CD4-positive, alpha-beta T cell treated with Interleukin-6 at 100 ng/mL for 8 hours (primary cell): Measurements from ENCODE around the gene BFSP1.

Source experiments
- DNase-seq: peaks from one replicate; pipeline ENCODE4 v3.0.0-alpha.2; 2020; ENCODE audit warnings: mixed read lengths, low spot score

The BFSP1 gene

DNA sequence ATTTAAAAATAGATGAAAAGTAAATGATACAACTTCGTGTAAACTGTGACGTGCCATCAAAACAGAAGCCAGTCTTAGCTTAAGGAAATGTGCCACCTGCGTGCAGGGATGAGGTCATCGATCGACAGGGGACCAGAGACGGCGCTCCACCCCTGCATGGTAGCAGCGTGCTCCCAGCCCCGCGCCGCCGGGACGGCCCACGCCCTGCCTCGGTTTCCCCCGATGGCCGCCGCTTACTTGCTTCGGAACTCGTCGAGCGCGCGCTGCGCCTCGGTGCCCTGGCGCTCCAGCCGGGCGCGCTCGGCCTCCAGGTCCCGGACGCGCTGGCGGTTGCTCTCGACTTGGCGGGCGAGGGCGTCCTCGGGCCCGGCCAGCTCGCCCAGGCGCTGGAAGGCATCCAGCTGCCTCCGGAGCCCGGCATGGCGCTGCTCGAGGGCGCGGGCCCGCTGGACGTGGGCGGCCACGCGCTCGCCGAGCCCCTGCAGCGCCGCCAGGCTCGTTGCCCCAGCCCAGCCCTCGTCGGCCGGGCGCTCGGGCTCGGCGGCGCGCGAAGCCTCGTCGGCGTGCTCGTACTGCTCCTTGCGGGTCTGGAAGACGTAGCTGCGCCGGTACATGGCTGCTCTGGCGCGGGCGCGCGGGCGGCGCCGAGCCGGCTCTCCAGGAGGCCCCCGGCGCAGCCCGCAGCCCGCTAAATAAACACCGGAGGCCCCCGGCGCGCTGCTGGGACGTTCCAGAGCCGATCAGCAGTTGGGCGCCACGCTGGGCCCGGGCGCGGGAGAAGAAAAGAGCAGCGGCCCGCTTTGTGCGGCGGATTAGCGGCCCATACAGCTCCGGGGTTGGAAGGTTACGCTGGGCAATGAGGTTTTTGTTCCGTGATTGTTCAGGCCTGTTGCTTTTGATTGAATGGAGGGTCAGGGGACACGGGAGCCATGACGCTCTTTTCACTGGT, at the start of gene BFSP1:
TSS of gene BFSP1 (minus strand) at position 664 of the 949 bp plus-strand sequence. CDS start at position 614, 50 bp downstream.
- DNase-seq, result peak; percentile 21

DNA sequence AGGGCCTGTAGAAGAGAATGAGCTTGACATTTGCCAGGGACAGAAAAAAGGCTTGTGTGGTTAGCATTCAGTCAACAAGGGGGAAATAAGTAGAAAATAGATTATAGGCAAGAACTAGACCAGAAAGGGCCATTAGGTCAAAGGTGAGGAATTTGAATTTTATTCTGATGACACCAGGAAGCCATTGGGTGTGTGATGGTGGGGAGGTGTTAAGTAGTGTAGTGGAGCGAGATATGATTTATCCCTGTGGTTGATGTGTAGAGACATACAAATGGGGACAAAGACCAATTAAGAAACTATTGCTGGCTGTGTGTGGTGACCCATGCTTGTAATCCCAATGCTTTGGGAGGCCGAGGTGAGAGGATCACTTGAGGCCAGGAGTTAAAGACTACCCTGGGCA, 49.7 kb upstream of the BFSP1 start:
- DNase-seq, result no peak

DNA sequence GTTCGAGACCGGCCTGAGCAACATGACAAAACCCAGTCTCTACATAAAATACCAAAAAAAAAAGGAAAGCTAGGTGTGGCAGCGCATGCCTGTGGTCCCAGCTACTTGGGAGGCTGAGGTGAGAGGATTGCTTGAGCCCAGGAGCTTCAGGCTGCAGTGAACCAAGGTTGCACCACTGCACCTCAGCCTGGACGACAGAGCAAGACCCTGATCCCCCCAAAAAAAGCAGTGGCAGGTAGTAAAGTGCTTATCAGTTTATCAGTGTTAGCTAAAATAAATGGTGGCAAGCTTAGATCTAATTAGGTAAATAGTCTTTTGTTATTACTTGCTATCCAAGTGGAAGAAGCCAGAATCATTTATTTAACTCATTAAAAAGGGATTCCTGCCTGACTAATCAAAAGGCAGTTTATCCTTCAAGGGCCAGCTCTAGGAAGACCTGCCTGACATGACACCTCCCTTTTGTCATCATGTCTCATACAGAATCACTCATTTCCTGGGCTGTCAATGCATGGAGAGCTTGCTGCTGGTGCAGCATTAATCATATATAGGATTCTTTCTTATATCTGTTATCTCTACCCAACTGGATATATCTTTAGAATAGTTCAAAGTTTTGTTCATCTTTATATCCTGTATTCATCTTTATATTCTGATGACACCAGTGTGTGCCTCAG, 48.3 kb upstream of the BFSP1 start:
- DNase-seq, result no peak

DNA sequence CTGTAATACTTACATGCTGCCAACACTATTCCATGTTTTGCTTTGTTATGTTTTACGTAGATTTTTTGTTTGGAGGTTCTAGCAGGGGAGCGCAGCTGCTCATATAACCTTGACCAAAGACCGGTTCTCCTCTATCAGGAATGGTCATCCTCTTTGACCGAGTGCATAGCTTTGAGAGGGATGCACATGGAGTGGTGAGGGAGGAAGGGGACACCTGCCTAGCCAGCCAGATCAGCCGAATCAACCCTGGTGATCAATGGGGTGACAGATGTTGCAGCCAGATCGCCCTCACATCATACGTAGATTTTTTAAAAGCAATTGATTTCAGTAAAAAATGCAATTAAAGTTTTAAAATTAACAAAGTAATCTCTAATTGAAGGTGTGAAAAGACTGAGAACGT, 45.0 kb upstream of the BFSP1 start:
- DNase-seq, result no peak

DNA sequence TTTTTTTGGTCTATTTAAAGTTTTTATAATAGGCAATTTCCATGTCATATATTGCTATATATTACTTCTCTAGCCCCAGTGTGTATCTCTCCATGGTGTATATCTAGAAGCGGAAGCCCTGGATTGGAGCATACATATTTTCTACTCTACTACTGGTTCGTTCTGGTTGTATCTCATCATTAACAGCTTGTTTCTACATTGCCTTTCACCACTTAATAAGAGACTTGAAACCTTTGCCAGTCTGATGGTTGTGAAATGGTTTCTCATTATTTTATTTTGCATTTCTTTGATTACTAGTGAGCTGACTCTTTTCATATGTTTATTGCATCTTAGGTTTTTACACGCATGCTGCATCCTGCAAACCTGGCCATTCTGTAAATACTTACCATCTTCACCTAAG, 42.3 kb upstream of the BFSP1 start:
- DNase-seq, result no peak

DNA sequence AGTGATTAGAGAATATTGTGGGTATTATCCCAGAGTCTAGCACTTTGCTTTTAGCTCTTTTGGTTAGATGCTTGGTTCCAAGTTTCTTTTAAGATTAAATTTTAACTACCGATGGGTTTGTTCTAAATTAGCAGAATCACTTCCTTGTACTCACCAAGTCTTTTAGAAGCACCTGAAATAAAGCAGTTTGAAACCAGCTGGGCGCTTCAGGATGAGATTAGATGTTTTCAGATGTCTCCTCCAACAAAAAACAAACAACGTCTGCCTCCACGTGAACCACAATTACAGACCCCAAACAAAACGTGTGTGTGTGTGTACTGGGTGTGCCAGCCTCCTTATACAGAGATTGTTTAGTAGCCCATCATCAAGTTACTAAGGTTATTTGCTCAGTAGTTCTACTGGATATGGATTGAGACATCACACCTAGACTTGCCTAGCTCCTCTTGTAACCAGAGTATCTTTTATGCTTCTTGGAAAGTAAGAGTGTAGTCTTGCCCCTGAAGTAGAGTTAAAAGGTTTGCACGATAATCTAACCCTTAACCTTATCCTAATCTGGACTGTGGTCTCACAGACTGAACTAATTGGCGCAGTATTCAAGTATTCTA, 41.0 kb upstream of the BFSP1 start:
- no peak for DNase-seq

DNA sequence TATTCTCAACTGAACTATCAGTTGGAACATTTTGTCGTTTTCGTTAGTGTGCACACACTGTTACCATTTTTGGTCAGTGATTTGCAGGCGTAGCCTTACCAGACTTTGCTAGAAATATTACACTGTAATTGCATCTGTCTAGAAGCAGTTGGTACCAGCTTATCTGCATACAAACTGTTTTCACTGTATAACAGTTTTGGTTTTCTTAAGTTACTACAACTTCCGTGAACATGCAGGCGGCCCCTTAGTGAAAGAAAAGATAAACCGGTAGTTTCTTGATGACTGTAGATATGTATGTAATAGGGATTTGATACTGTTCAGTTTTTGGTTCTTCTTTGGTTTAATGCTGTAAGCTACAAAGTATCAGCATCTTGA, 40.0 kb upstream of the BFSP1 start:
- peak; percentile 2 for DNase-seq

DNA sequence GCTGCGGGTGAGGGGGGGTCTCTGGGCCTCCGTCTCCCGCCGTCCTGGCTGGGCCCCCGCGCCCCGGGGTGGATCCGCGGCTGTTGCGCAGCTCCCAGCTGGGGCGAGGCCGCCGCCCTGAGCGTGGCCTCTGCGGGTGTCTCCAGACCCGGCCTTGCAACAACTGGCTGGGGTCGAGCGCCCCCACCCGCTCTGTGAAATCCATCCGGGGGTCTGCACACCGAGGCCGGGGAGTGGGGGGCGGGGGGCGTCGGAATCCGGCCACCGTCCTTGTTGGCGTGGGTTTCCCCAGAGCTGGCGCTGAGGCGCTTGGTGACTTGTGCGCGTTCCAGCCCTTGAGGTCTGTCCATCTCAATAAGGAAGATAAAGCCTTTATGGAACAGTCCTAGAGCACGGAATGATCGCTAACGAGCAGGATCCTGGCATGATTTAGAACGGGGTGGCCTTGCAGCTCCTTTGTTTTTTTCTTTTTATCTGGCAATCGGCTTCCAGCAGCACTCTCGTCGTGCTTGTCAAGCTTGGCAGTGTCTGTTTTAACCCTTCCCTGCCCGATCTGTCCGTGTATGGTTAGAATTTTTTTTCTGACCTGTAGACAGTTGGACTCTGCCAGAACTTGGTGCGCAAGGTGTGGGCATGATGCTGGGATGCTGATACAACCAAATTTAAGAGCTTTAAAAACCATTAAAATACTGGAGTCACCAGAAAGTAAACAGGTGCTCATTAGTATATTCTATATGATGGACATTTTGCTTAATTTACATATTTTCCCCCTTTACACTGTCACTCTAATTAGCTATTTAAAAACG, 39.4 kb upstream of the BFSP1 start:
- peak; percentile 1 for DNase-seq

DNA sequence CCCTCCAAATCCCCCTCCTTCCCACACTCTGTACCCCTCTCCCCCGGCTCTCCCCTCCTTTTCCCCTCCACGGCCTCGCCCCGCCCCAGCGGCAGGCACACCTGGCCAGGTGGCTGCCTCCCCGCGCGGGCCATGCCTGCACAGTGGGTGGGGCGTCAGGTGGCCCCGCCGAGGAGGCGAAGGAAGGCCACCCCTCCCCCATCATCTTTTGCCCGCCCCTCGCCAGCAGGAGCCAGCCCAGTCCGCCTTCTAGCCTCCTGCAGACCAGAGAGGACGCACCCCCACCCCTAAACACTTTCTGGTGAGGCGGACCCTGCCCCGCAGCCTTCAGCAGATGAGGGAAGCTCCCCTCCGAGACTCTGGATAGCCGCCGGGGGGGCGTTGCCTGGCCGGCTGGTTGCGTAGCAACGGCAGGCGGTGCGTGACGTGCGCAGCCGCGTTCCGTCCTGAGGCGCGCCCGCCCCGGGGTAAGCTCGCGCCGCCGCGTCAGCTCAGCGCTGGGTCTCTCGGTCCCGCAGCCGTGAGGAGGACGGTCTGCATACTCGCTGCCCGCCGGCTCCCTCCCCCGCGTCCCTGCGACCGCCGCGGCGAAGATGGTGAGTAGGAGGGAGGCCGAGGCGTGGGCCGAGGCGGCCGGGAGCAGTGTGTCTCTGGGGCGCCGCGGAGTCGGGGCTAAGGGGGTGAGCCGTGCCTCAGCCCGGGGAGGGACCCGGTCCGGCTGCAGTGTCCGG, 38.6 kb upstream of the BFSP1 start, which contains the start of gene DSTN:
TSS of gene DSTN (plus strand) at position 460 of the 731 bp plus-strand sequence. CDS start at position 594, 134 bp downstream.
- DNase-seq, result peak; percentile 84

DNA sequence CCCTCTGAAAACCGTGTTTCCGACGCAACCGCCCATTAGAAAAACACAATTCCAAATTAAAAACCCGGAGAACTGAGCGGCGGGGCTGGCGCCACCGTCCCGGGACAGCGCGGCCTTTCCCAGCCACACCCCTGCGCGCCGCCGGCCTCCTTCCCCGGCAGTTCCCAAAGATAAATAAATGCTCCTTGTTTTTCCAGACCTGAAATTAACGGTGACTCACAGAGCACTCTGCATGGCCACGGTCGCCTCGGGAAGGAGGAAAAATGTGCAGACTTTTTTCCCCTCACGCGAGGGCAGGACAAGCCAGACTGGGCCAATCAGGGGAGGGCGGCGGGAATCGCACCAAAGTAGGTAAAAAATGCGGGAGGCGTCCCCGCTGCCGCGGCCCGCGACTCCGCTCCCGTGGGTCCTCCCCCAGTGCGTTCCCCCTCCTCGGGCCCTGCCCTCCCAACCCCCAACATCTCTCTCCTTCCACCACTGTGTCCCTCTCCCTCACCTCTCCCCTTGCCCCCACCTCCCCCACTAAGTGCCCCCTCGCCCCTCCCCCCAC, 37.9 kb upstream of the BFSP1 start:
- DNase-seq, result peak; percentile 1

DNA sequence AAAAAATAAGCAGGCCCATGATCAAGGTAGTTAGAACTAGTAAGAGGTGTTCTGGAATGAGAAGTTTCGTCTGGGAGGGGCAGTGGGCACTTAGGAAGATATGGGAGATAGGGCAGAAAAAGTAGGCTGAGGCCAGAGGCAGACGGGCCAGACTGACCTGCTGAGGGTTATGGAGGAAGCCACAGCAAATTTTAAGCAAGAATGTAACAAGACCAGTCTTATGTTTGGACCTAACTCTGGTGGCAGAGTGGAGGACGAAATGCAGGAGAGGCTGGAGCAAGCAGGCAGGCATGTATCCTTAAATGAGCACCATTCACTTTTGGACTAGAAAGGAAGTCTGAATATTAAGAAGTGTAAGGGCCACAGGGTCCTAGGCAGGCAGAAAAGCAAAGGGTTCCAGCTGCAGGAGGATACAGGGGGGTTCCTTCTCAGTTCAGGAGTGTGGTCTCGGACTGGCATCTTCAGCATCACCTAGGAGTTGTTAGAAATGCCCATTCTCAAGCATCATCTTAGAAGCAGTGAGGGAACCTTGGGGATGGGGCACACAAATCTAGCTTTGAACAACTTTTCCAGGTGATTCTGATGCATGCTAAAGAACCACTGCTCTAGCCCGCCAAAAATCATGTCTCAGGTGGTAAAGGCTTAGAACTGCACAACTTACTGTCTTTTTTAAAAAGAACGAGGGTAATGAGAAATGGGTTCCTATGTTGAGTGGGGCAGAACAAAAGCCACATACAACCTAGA, 37.0 kb upstream of the BFSP1 start:
- no peak for DNase-seq

DNA sequence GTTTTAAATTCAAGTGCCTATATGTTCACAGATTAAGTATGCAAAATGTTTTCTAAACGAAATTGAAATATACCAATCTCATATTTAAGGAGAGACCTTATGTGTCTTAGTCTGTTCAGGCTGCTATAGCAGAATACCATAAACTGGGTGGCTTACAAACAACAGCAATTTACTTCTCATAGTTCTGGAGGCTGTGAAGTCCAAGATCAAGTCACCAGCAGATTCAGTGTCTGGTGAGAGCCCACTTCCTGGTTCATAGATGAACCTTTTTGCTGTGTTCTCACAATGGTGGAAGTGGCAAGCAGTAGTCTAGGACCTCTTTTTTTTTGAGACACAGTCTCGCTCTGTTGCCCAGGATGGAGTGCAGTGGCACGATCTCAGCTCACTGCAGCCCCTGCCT, 35.2 kb upstream of the BFSP1 start:
- DNase-seq, result no peak

DNA sequence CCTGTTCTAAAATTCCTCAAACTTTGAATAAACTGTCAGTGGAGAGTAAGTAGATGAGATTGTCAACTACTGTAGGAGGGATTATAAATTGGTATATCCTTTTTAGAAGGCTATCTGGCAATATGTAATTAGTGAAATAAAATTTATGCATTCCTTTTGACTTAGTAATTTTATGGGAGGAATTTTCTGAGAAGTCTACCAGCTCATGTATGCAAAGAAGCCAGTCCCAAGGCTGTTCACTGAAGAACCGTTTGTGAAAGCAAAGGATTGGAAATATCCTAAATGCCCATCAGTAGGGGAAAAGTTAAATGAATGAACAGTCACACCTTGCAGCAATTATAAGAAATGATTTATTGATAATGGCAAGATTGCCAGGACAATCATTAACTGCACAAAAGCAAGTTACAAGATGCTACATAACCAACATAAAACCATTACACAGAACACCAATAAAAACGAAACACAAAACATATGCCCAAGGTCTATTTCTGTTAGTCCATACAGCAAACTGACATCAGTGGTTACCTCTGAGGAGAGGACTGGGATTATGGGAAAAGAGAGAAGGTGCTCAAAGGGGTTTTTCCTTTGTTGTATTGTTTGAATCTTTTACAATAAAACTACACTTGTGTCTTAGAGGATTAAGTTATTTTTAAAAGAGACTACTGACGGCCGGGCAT, 34.1 kb upstream of the BFSP1 start:
- DNase-seq, result no peak

DNA sequence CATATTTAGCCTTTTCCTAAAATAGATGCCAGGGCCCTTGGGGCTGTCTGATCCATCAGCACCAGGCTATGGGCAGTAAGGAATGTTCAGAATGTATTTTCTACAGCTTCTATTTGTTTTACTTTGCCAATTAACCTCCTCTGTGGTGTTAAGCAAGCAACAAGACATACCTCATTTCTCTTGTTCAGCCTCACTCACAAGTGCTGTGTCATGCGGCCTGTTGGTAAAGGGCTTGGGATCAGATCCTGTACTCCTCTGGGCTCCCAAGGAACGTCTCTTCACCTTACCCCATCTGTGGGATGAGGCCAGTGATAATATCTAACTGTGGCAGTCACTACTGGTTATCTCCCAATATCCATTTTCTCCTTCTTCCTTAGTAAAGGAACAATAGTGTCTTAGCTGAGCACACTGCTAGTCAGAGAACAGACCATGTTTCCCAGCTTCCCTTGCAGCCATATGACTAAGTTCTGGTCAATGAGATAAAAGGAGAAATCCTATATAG, 31.7 kb upstream of the BFSP1 start:
- no peak for DNase-seq

DNA sequence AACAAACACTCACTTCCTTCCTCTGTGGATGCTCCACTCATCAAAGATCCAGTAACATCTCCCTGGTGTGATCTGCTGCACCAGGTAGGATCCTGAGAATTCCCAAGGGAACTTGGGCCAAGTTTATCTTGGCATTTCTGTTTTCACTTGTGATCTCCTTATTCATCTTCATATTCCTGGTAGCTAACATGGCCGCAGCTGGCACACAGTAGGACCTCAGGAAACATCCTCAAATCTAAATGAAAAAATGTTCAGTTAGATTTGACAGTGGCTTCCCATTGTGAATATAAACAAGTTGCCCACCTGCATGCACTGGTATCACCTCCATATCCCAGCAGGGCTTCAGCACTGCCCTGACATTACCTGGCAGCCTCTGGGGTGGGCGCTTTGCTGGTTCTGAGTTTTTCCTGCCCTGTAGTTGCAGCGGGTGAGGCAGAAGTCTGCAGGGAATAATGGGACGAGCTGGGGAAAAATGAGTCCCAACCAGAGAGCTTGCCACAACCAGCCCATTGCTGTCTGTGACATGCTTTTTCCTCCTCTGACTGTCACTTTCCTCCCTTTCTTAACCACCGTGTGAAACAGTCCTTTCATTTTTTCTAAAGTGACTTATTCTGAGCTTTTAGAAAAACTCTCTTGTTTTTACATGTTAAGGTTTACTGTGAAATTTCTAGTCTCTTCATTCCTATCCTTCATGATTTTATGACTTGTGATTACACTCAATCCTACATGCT, 29.3 kb upstream of the BFSP1 start:
- DNase-seq, result no peak

DNA sequence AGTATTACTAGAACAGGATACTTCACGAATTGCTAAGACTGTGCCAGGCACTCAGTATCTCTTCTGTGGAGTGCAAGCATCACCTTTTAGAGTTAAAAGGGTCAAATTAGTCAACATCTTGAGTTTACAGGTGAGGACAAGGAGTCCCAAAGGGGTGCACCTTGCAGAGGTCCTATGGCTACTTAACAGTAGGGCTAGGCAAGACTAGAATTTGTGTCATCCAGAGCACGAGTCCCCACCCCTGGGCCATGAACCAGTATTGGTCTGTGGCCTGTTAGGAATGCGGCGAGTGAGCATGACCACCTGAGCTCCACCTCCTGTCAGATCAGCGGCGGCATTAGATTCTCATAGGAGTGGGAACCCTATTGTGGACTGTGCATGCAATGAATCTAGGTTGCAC, 28.2 kb upstream of the BFSP1 start:
- no peak for DNase-seq

DNA sequence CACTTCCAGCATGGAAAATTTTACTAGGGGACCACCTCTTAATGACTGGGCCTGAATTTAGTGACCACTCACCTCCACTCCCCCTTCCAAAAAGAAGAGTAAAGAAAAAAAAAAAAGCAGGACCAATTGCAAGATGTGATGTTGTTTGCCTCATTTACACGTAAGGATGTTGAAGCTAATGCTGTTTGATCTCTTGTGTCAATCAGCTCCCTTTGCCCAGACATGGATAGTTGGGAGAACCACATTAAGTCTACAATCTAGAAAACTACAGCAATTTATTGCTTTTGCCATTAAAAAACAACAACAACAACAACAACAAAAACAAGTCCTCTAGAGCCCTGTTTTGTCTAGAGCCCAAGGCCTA, 27.7 kb upstream of the BFSP1 start:
- no peak for DNase-seq

DNA sequence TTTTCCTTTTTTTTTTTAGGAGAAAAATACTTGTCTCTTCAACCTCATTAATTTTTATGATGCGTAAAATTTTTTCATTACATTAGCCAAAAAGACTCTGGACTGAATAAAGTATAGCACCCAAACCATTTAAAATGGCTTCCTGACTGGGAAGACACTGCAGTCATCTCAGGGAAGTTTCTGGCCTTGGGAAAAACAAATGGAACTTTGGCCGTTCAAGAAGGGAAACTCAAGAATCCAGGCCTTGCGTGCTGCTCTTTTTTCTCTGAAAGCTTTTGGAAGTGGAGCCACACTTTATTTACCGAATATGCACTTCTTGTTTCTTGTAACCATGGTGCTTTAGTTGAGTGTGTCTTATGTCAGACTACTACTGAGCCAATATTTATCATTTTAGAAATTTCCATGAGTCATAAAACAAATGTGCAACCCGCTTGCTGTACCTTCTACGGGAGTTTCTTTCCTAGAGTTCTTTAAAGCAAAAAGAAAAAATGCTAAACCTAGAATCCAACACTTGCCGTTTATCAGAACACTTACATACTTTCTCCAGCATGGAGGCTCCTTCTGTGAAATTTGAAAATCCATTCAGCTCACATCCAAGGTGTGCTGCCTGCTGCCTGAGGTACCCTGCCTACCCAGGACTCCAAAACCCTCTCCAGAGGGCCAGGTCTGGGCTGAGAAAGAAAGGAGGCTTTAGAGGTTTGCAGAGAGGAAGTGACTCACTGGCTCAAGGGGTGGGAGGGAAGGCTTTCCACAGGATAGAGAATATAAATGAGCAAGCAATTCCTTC, 27.2 kb upstream of the BFSP1 start:
- no peak for DNase-seq
